Endometrial microvascular endothelial cells (primary cell): ENCODE measurements around the gene LIN9. TPM values are rescaled to one million over a fixed set of nuclear protein-coding genes. Genes with fewer than 3 reads are reported as not detected.
"Not testable (repeated sequence)": the region's sequence is repeated elsewhere in the genome, so short reads cannot be mapped to it uniquely, and the experiment has no call there.

Experiments
- in situ Hi-C: cut with HindIII; loops from 2 replicates; pipeline ENCODE4 v1.10.0; 2017; ENCODE audit warnings: low sequenced_read_pairs, low pct_unique_long_range_greater_than_20kb; ENCODE audit errors: inconsistent ontology term
- total RNA-seq: library from RNA; depleted of rRNA; stranded (reverse); fragments of >200 nt; gene quantifications from one replicate; pipeline ENCODE4 v1.2.3, GENCODE V29; 2015; ENCODE audit errors: inconsistent ontology term

The LIN9 gene
- total RNA-seq, 1 donor from 2014 or later: 7.6 TPM

GRCh38 chr1:226223786-226224244, 85.1 kb downstream of the LIN9 start:
- in situ Hi-C loops: no loop called here

DNA sequence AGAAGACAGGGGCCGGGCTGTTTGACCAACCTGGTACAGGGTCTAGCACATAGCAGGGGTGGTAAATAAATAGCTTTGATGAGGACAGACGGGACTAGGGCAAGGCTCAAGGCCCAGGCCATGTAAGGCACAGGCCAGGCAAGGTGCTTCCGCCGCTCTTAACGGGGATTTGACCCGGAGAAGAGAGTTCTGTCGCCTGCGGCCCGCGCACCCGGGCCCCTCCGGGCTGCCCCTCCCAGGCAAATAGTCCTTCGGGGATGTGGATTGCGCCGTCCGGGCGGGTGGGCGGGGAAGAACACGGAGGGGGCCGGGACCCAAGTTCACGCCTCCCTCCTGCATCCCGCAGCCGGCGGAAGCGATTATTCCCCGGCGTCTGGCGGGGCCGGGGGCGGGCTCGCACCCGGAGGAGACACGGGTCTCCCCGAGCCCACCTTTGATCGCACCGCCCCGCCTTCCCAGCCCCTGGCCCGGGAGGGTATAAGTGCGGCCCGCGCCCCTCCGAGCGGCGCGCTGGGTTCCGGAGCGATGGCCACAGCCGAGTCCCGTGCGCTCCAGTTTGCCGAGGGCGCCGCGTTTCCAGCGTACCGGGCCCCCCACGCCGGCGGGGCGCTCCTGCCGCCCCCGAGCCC, 85.7 kb downstream of the LIN9 start, which contains the start of gene MIXL1:
Gene MIXL1 (plus strand): TSS at position 508 of the 629 bp plus-strand sequence. CDS start 18 bp downstream, at position 526.
- in situ Hi-C loops: no loop called here

DNA sequence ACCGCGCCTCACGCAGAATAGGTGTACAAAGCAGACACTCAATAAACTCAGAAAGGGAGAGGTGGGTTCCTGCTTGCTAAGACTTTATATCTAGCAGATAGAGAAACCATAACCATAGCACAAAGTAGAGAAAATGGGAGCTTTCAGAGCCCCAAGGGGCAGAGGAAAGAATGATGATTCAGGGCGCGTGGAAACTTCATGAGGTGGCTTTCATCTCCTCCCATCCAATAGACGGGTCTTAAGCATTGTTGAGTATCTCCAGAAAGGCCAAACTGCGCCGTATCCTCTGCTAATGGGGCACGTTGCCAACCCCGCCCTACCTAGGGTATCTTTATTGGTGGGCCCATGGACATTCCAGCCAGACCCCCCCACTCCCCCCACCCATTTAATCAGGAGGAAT, 86.3 kb downstream of the LIN9 start:
- in situ Hi-C loops: no loop called here

- in situ Hi-C loops: no loop called here
Observed at GRCh38 chr1:226220473-226221189, 88.3 kb downstream of the LIN9 start.

GRCh38 chr1:226217273-226217672, 91.7 kb downstream of the LIN9 start:
- in situ Hi-C loops: no loop called here

GRCh38 chr1:226216056-226216455, 92.9 kb downstream of the LIN9 start:
- in situ Hi-C loops: no loop called here

- in situ Hi-C loops: no loop called here
Observed at GRCh38 chr1:226215239-226215638, 93.7 kb downstream of the LIN9 start.

GRCh38 chr1:226212545-226212944, 96.4 kb downstream of the LIN9 start:
- in situ Hi-C loops: no loop called here

GRCh38 chr1:226211181-226211821, 97.7 kb downstream of the LIN9 start:
- in situ Hi-C loops: no loop called here

- in situ Hi-C loops: no loop called here
Observed at GRCh38 chr1:226210571-226211176, 98.3 kb downstream of the LIN9 start.

GRCh38 chr1:226209307-226210059, 99.5 kb downstream of the LIN9 start:
- in situ Hi-C loops: no loop called here

GRCh38 chr1:226207048-226207447, 101.9 kb downstream of the LIN9 start:
- in situ Hi-C loops: no loop called here

- in situ Hi-C loops: no loop called here
Observed at GRCh38 chr1:226204198-226204597, 104.8 kb downstream of the LIN9 start.

- in situ Hi-C loops: no loop called here
Observed at GRCh38 chr1:226203655-226204054, 105.3 kb downstream of the LIN9 start.

DNA sequence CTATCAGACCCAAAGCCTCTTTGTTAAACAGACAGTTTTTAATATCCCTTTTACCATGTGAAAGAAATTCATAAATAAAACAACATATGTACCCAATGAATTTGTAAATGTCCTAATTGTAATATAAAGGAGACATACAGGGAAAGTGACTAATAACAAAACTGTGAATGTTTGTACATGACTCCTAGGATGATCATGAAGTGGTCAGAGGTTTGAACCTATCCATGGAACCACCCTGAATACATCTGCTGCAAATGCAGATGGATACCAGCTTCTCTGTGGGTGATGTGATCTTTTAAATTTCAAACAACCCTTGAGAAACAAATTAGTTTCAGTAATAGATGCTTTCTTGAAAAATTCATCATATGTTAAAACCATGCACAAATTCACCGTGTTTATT, 105.7 kb downstream of the LIN9 start:
- in situ Hi-C loops: no loop called here

GRCh38 chr1:226202666-226203065, 106.3 kb downstream of the LIN9 start:
- in situ Hi-C loops: not testable (repeated sequence)

DNA sequence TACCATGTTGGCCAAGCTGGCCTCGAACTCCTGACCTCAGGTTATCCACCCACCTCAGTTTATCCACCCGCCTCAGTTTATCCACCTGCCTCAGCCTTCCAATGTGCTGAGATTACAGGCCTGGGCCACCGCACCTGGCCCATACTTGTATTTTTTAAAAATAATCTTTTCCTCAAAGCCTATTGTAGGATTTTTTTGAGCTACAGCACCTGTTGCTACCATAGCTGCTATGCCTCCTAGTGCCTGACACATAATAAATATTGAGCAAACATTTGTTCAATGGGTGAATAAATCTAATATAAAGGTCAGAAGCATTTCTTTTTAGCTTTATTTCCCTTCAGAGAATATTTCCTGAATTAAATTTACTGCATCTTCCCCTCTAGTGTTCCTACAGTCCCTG, 106.7 kb downstream of the LIN9 start:
- in situ Hi-C loops: no loop called here

DNA sequence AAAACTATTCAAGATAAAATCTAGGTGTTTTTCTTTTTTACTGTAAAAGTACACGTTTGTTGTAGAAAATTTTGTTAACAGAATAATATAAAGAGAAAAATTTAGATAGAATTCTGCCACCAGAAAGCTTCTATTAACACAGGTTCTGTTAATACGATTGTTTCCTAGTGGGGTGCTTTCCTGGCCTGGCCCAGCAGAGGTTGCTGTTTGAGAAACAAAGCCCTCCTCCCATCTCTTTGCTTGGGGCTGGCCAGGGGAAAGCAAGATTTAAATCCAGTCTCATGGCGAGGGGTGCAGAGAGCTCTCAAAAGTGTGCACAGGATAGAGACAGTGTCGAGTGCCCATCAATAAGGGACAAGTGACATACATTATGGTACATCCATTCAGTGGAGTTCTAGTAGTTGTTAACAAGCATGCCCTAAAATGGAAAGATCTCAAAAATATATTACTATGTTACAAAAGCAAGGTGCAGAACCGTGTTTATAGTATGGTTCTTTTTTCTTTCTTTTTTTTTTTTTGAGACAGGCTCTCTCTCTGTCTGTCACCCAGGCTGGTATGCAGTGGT, 107.9 kb downstream of the LIN9 start:
- in situ Hi-C loops: no loop called here

- in situ Hi-C loops: no loop called here
Observed at GRCh38 chr1:226199971-226200370, 109.0 kb downstream of the LIN9 start.
